HG03066 (cell line): ENCODE measurements around the gene FAR1.

Experiments used
- ATAC-seq: cut with Tn5 transposase; IDR thresholded peaks from one replicate; pipeline ENCODE4 v1.9.1; 2021; ENCODE audit warnings: low read depth; ENCODE audit not compliant: unreplicated experiment

FAR1 gene

GRCh38 chr11:13772223-13773046, 104.0 kb downstream of the FAR1 start:
- ATAC-seq, result no peak

DNA sequence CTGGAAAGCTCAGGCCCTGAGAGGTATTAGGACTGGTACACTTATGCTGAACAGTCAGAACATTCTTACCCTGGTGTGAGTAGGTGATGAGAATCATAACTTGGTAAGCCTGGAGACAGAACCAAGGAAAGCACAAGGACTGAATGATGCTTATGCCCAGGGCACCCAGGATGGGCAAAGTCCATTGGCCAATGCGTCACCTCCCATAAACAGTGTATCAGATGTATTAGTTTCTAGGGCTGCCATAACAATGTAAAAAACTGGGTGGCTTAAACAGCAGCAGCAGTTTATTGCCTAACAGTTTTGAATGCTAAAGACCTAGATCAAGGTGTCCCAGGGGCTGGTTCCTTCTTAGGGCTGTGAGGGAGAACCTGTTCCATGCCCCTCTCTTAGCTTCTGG, 107.0 kb downstream of the FAR1 start:
- ATAC-seq, result no peak

DNA sequence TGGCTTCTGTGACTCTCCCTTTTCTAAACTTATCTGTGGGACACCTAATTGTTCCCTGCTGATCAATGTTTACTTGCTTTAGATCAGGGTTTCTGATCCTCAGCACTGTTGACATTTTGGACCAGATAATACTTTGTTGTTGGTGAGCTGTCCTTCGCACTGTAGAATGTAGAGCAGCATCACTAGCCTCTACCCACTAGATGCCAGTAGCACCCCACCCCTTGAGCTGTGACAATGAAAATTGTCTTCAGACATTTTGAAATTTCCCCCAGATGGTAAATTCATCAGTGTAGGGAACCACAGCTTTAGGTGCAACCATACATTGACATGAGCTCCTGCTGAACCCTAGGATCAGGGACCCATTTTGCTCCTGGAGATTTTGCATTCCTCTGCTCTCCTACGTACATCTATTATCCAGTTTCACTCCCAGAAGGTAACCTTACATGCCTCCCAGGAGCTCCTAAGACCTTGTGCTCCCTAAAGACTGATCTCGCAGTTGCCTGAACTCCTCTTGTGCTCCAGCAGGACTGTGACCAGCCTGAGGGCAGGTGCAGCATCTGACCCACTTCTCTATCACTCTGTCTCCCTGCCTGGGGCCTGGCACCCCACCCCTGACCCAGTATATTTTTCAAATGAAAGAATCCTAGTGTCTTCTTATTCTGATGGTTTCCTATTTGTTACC, 107.8 kb downstream of the FAR1 start:
- ATAC-seq, result no peak

DNA sequence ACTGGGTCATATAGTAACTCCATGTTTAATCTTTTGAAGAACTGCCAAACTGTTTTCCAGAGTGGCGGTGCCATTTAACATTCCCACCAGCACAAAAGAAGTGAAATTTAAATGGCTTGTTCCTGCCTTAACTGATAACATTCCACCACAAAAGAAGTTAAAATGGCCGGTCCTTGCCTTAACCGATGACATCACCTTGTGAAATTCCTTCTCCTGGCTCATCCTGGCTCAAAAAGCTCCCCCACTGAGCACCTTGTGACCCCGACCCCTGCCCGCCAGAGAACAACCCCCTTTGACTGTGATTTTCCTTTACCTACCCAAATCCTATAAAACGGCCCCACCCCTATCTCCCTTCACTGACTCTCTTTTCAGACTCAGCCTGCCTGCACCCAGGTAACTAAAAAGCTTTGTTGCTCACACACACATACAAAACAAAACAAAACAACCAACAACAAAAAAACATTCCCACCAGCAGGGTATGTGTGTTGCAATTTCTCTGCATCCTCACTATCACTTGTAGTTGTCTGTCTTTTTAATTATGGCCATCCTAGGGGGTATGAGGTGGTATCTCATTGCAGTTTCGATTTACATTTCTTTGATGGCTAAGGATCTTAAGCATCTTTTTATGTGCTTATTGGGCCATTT, 109.0 kb downstream of the FAR1 start:
- no peak for ATAC-seq

GRCh38 chr11:13778345-13778744, 109.9 kb downstream of the FAR1 start:
- no peak for ATAC-seq

DNA sequence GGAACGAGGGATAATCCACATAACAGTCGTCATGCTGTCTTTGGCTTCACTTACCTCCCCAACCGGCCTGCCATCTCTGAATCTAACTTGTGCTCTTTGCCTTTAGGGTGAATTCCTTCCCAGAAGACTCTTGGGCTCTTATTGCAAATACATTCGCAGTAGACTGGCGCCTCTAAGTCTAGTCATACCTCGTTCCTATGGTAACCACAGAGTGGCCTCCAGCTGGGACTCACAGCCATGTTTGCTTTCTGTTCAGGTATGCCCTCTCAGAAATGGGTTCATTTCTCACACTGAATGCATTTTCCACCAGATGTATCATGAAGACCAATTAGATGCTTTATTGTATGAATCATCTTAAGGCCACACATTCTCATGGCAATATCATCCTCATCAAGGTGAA, 112.7 kb downstream of the FAR1 start:
- no peak for ATAC-seq
